Progenitor cell of endocrine pancreas (in vitro differentiated cells): Measurements from ENCODE around the gene NUDT1. TPM values are rescaled to one million over a fixed set of nuclear protein-coding genes. Genes with fewer than 3 reads are reported as not detected.

ENCODE experiments used
- DNase-seq: peaks from one replicate; pipeline ENCODE4 v3.0.0; 2021; ENCODE audit warnings: low spot score; ENCODE audit not compliant: unreplicated experiment
- H3K27ac Mint-ChIP-seq: 2 replicates; pipeline ENCODE4 v1.8.0; 2021; ENCODE audit warnings: mild to moderate bottlenecking, moderate library complexity, mixed read lengths
- H3K27me3 Mint-ChIP-seq: 2 replicates; pipeline ENCODE4 v1.8.0; 2021; ENCODE audit warnings: mixed read lengths
- H3K36me3 Mint-ChIP-seq: 2 replicates; pipeline ENCODE4 v1.8.0; 2022; ENCODE audit warnings: mixed read lengths; ENCODE audit not compliant: insufficient read depth
- H3K4me1 Mint-ChIP-seq: 2 replicates; pipeline ENCODE4 v1.8.0; 2021; ENCODE audit warnings: low read depth, mixed read lengths
- H3K4me3 Mint-ChIP-seq: 2 replicates; pipeline ENCODE4 v1.8.0; 2021; ENCODE audit warnings: low read depth, mild to moderate bottlenecking, moderate library complexity, mixed read lengths
- H3K9me3 Mint-ChIP-seq: 2 replicates; pipeline ENCODE4 v1.8.0; 2021; ENCODE audit warnings: low read depth, mixed read lengths
- CTCF ChIP-seq: fragments of 200-600 bp; sonication (generic); IDR thresholded peaks from one replicate; pipeline ENCODE4 v1.5.0; 2021; ENCODE audit warnings: antibody characterized with exemption, mild to moderate bottlenecking; ENCODE audit not compliant: unreplicated experiment
- total RNA-seq: library from RNA; stranded (reverse); gene quantifications from 2 replicates; pipeline ENCODE4 v1.2.1, GENCODE V29; 2021

The NUDT1 gene
- total RNA-seq, 1 donor from 2014 or later: 22.1 TPM

GRCh38 chr7:2220506-2220905 lies 21.5 kb upstream of the NUDT1 start:
- H3K27me3 Mint-ChIP-seq: no peaks in the 10 kb centered on the region
- H3K36me3 Mint-ChIP-seq: peaks cover 27% of the 10 kb centered on the region
- DNase-seq: no peak
- H3K4me1 Mint-ChIP-seq: no peaks in the 10 kb centered on the region
- no peak for TF ChIP-seq CTCF
- no peaks in the 10 kb centered on the region for H3K9me3 Mint-ChIP-seq
- H3K4me3 Mint-ChIP-seq: no peak overlapping the region
- no peak overlapping the region for H3K27ac Mint-ChIP-seq

- H3K27ac Mint-ChIP-seq: no peak overlapping the region
- H3K36me3 Mint-ChIP-seq: peaks cover 26% of the 10 kb centered on the region
- no peak for DNase-seq
- H3K27me3 Mint-ChIP-seq: no peaks in the 10 kb centered on the region
- no peak overlapping the region for H3K4me3 Mint-ChIP-seq
- H3K9me3 Mint-ChIP-seq: no peaks in the 10 kb centered on the region
- TF ChIP-seq CTCF: no peak
- H3K4me1 Mint-ChIP-seq: no peaks in the 10 kb centered on the region
Measured at GRCh38 chr7:2220954-2221353, 21.1 kb upstream of the NUDT1 start.

- no peak for TF ChIP-seq CTCF
- DNase-seq: no peak
- peaks cover 21% of the 10 kb centered on the region for H3K36me3 Mint-ChIP-seq
- H3K27ac Mint-ChIP-seq: no peak overlapping the region
- H3K4me1 Mint-ChIP-seq: no peaks in the 10 kb centered on the region
- H3K4me3 Mint-ChIP-seq: no peak overlapping the region
- H3K9me3 Mint-ChIP-seq: no peaks in the 10 kb centered on the region
- H3K27me3 Mint-ChIP-seq: no peaks in the 10 kb centered on the region
Measured at GRCh38 chr7:2222516-2222915, 19.5 kb upstream of the NUDT1 start.

GRCh38 chr7:2223321-2223720 lies 18.7 kb upstream of the NUDT1 start:
- H3K36me3 Mint-ChIP-seq: peaks cover 21% of the 10 kb centered on the region
- TF ChIP-seq CTCF: no peak
- H3K4me1 Mint-ChIP-seq: no peaks in the 10 kb centered on the region
- H3K27ac Mint-ChIP-seq: no peak overlapping the region
- no peak overlapping the region for H3K4me3 Mint-ChIP-seq
- H3K27me3 Mint-ChIP-seq: no peaks in the 10 kb centered on the region
- no peak for DNase-seq
- H3K9me3 Mint-ChIP-seq: no peaks in the 10 kb centered on the region

GRCh38 chr7:2224491-2224928 lies 17.5 kb upstream of the NUDT1 start:
- no peak overlapping the region for H3K27ac Mint-ChIP-seq
- no peak for DNase-seq
- no peaks in the 10 kb centered on the region for H3K27me3 Mint-ChIP-seq
- H3K9me3 Mint-ChIP-seq: no peaks in the 10 kb centered on the region
- TF ChIP-seq CTCF: no peak
- no peaks in the 10 kb centered on the region for H3K4me1 Mint-ChIP-seq
- H3K36me3 Mint-ChIP-seq: peaks cover 21% of the 10 kb centered on the region
- H3K4me3 Mint-ChIP-seq: no peak overlapping the region
